OCI-M1 (cell line): ENCODE data around the gene SORBS2.

Experiments used
- DNase-seq: peaks from one replicate; lab custom pipeline; 2025; lab: John Stamatoyannopoulos, UW

The SORBS2 gene

DNA sequence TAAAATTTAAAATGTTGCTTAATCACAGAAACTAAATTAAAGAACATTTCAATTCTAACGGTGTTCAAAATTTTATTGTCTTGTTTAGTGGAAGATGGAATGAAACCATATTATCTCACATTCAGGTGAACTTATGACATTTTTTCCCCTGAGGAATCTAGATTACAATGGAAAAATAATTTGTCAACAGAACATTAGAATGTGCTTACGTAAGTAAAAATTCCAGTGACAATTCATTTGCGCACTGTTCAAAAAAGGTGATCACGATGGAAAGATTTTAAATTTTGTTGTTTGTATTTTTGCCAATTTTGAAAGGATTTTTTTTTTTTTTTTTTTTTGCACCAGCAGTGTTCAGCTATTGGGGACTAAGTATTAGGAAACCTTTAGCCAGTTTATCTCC lies 23.3 kb upstream of the SORBS2 start:
- no peak for DNase-seq

DNA sequence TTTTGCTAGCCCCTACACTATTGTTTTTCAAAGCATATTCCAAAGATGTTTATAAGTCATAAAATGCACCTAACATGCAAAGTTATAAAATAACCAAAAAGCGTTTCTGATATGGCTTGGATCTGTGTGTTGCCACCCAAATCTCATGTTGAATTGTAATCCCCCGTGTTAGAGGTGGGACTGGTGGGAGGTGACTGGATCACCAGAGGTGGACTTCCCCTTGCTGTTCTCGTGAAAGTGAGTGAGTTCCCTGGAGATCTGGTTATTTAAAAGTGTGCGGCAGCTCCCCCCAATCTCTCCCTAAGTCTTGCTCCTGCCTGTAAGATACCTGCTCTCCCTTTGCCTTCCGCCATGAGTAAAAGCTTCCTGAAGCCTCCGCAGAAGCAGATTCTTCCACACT lies 22.8 kb upstream of the SORBS2 start:
- no peak for DNase-seq

- no peak for DNase-seq
These were observed 22.1 kb upstream of the SORBS2 start for GRCh38 chr4:185834088-185834487.

DNA sequence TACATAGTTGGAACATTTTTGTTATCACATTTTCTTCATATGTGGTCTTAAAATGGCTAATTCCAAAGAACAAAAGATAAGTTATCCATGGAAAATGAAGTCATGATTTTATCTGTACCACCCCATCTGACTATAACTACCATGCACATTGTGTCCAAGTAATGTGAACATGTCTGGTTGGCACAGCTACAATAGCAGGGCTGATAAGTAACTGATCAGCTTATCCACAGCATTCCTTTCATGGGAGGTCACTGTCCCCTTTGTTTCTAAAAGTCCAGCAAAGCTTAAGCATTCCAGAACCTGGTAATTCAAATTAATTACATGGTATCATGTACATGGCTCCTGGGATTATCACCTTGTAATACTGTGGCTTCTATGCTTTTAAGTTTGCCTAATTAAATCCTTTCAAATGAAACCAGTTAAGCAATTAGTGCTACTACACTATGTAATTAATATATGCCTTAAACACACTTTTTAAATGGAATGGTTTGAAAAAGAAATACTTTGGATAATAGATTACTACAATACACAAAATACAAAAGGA lies 21.1 kb upstream of the SORBS2 start:
- DNase-seq = no peak

DNA sequence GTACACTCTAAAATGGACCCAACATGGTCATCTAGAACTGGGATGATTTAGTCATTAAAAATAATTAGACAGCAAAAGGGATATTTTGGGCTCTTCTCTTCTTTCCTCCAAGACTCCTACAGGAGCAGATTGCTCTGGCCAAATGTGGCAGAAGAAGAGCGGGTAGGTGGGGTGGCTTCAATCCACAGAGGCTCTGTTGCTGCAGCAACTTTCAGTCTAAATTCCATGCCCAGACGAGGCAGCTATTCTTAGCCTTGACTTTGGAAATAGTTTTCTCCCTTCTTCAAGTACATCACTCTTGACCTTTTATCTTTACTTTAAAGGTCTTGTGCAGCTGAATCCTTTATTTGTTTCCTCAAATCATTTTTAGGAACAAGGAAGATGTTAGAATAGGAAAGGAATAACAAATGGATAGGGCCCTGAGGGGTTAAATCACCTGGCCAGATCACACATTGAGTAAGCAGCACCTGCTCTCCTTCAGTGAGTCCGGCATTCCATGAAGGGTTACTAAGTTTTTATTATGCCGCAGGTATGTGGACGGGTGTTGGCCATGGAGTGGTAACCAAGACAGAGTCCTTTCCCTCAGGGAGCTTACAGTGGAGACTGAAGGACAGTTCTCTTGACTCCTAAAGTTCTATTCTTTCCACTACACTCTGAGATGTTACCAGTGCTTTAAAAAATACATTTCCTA lies 19.3 kb upstream of the SORBS2 start:
- no peak for DNase-seq

GRCh38 chr4:185830263-185830994 lies 18.4 kb upstream of the SORBS2 start:
- DNase-seq = no peak

DNA sequence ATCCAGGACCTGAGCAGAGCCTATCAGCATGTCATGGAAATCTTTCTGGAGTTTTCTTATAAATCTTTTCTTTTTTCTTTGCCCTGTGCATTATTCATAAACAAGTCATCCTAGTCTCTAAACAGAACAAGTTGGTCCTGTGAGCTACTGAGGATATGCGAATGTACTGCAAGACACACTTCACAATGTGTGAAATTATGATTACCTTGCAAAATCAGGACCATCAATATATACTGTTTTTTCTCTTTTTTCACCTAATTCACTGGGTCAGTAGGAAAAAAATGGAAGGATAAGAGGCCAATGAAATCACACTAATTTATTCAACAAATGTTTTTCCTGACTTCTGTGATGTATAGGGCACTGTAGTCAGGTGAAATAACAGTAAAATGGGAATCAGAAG lies 14.4 kb upstream of the SORBS2 start:
- no peak for DNase-seq

GRCh38 chr4:185825737-185826136 lies 13.7 kb upstream of the SORBS2 start:
- no peak for DNase-seq

DNA sequence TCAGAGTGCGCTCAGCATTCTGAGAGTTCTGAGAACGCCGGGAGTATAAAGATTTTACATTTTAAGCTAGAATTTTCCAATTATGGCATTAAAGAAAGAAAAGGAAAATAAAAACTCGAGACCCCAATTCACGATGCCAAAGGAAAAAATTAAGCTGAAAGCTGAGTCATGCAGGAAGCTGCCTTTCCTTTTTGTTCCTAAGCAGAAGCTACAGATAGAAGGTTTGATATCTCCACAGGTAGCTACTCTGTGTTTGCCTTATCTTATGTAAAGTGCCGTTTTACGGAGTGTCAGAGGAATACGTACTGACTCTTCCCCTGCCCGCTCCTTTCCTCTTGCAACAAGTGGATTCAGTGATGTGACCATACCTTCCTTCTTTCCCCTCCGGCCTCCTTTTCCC lies 10.8 kb upstream of the SORBS2 start:
- DNase-seq = no peak

DNA sequence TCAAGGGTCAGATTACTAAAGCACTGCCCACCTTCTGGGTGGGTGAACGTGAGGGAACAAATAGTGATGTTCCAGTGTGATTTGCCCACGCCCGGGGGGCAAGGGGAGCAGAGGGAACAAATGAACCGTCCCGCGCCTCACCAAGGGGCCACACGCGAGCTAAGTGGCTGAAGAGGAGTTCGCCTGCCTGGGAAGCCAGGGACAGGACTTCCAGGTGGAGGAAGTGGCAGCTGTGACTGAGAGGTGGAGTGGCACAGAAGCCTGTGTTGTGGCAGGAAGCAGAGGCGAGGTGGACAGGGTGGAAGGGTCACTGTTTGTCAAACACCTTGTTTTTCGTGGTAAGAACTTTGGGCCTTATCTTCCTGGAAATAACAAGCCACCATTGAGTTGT lies 9.0 kb upstream of the SORBS2 start:
- DNase-seq = no peak

DNA sequence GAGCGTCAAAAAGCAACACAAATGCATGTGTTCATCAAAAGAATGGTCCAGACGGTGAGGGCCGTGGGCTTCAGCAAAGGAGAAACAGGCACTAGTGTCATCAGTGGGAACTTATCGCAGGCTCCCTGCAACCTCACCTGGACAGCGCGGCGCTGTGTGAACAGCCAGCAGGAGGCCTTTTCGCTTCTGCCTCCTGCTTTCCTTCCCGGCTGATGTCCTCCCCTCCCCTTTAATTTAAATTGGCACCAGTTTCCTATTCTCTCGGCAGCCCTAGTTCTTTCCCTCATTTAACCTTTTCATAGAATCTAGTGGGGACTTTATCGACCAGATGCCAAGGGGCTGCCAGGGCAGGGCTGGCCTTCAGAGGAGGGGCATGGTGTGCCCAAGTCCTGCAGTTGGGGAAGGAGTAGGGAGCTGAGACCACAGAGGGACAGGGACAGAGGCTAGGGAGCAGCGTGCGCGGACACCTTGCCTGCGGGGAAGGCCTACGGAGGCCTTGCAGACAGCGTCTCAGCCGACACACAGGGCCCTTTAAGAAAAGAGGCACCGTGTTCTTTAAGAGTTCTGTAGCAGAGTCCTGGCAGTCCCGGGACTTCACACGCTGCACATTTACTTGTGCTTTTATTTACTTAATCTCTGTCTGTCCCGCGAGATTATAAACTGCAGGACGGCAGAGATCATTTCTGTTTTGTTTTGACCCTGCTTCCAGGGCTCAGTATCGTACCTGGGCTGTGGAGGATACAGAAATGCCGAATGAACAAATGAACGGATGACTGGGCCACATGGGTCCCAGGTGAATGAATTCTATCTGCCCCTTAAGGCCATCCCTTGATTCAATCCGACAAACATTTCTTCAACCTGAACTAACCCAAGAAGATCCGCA lies 8.4 kb upstream of the SORBS2 start:
- DNase-seq = no peak

DNA sequence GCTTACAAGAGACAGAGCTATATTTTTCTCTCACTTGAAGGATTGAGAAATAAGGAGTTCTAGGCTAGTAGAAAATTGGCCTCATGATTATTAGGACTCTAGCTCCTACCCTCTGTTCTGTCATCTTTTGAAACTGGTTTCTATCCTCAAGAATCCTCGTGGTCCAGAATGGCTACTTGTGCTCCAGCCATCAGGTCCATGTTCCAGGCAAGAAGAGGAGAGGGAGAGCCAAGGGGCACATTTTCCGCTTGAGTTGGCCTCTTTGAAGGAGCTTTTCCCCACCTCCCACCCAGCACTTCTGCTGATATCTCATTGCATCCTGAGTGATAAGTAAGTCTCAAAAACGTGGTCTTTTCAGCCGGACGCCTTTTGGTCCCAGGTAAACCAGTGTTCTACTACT lies 7.2 kb upstream of the SORBS2 start:
- DNase-seq = no peak

DNA sequence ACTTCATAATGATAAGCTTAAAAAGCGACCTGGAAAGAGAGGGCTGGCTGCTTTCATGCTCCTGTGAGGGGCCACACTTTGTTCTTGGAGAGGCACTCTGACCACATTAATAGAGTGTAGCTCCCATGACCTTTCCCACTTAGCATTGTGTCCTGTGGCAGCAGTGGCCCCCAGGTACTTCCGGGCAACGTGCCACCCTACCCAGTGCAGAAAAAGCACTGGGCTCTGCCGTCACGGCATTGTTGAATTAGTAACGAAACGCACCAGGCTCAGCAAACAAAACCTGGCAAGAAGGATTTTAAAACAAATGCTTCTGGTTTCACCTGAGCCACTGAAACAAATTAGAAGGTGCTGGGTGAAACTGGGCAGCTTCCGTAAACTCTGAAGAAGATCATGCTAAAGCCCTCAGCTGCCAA lies 5.4 kb upstream of the SORBS2 start:
- DNase-seq = no peak

GRCh38 chr4:185813133-185813532 lies 1.1 kb upstream of the SORBS2 start:
- DNase-seq = no peak

DNA sequence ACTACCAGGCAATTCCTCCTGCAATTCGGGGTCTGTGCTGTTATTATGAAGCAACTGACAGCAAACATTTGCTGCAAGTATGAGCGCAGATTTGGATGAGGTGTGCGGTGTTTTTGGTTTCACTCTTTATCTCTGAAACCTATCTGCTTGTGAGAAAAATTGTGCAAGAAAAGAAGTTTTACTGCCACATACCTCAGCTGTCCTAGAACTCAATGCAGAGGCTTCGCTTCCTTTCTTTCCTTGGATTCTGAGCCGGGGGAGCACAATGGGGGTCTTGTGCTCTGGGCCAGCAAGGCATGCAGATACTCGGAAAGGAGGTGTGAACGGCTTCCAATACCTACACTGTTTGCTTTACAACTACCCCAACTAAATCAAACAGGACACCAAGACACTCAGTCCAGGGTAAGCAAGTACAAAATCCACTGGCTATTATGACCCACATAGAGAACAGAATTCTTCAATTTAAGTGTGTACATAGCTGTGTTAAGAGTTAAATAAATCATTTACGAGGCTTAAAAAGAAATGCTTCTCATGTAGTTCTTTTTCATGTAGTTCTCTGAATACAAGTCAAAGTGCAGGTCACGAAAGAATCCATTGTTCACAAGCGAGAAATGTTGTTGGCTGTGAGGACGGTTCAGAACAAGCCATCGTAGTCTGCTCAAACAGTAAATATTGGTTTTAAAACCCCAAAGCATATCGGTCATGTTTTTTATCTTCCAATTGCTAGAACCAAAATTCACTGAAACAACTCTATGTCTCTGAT lies 1.1 kb downstream of the SORBS2 start:
- DNase-seq = no peak

DNA sequence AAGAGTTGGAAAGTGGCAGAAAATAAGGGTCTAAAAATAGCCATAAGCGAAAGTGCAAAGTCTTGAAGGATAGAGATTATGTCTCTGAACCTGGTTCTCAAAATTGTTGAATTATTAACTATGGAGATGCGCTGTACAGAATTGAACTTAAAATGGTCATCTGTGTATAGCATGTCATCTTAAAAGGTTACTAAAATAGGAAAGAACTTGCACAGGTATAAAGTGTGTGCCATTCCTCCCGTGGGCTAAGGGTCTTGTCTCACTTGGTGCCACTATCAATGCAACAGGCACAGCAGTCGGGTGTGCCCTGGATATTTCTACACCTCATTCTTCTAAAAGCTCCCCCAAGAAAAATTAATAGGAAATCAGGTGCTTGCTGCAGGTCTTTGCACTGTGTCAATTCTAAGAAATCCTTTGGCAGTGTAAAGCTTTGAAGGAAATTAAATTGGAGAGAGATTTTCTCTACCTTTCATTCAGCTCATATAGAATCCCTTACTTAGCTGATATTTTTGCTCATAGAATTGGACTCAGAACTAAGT lies 2.4 kb downstream of the SORBS2 start:
- DNase-seq = no peak

- no peak for DNase-seq
These were observed 2.9 kb downstream of the SORBS2 start for GRCh38 chr4:185809121-185809520.

DNA sequence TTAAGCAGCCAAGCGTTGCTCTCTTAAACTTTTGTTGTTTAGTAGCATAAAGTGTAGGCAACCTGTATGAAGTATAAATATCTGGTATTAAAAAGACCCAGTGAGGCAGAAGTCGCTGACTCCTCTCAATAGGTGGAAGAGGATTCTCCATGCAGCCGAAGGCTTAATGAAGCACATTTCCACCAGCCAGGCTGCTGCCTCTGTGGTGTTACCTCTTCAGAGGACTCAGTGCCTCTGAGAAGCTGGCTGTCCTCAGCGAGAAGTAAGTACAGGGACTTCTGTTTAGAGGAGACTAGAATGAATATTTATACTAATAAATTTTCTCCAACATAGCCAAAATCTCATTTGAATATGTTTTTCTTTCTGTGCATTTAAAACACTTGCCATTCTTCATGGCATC lies 6.0 kb downstream of the SORBS2 start:
- DNase-seq = no peak

- DNase-seq = no peak
These were observed 6.7 kb downstream of the SORBS2 start for GRCh38 chr4:185805262-185805802.

DNA sequence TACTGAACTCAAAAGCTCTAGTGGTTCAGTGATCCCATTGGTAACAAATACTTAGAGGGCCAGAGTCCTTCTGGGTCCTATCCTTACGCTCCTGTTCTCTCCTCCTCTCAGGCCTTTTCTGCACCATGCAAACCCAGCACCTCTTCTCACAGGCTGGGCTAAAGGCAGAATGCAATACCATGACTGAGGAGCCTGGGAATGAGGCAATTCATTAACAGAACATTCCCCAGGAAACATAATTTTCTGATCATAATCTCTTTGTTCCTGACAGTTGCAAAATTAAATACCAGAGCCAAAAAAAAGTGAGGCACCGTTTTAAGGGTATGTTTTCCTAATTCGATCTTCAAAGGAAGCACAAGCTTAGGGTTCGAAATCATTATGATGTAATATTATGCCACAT lies 9.0 kb downstream of the SORBS2 start:
- DNase-seq = no peak

DNA sequence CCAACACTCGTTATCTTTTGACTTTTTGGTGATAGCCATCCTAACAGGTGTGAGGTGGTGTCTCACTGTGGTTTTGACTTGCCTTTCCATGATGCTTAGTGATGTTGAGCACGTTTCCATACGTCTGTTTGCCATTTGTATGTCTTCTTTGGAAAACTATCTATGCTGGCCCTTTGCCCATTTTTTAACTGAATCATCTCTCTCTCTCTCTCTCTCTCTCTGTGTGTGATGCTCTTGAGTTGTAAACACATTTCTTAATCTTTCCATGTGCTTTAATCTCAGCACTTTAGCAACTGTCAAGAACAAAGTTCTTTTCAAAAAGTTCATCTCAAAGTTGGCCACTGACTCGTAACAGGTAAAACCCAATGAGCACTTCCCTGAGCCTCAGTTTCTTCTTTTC lies 10.5 kb downstream of the SORBS2 start:
- DNase-seq = no peak
